UCSD-AML1 (cell line): ENCODE data around the gene ACIN1.

Source experiments
- DNase-seq: peaks from one replicate; lab custom pipeline; 2025; ENCODE audit not compliant: unreplicated experiment; lab: John Stamatoyannopoulos, UW

ACIN1 gene, protein sequence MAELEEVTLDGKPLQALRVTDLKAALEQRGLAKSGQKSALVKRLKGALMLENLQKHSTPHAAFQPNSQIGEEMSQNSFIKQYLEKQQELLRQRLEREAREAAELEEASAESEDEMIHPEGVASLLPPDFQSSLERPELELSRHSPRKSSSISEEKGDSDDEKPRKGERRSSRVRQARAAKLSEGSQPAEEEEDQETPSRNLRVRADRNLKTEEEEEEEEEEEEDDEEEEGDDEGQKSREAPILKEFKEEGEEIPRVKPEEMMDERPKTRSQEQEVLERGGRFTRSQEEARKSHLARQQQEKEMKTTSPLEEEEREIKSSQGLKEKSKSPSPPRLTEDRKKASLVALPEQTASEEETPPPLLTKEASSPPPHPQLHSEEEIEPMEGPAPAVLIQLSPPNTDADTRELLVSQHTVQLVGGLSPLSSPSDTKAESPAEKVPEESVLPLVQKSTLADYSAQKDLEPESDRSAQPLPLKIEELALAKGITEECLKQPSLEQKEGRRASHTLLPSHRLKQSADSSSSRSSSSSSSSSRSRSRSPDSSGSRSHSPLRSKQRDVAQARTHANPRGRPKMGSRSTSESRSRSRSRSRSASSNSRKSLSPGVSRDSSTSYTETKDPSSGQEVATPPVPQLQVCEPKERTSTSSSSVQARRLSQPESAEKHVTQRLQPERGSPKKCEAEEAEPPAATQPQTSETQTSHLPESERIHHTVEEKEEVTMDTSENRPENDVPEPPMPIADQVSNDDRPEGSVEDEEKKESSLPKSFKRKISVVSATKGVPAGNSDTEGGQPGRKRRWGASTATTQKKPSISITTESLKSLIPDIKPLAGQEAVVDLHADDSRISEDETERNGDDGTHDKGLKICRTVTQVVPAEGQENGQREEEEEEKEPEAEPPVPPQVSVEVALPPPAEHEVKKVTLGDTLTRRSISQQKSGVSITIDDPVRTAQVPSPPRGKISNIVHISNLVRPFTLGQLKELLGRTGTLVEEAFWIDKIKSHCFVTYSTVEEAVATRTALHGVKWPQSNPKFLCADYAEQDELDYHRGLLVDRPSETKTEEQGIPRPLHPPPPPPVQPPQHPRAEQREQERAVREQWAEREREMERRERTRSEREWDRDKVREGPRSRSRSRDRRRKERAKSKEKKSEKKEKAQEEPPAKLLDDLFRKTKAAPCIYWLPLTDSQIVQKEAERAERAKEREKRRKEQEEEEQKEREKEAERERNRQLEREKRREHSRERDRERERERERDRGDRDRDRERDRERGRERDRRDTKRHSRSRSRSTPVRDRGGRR

GRCh38 chr14:23094666-23095195, at the start of gene ACIN1:
Gene ACIN1, minus strand, starts transcription at chr14:23095136. Its CDS starts 24 bp downstream, at chr14:23095112.
- no peak for DNase-seq

DNA sequence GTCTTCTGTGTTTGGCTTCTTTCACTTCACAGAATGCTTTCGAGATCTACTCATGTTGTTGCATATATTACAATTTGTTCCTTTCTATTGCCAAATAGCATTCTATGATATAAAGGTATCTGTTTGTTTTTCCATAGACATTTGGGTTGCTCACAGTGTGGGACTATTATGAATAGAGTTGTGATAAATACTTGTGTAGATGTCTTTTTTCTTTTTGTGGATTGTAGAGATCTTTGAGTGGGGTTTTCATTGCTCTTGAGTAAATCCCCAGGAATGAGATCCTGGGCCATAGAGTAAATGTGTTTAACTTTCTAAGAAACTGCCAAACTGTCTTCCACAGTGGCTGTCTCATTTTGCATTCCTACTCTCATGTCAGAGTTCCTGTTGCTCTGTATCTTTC, 49.0 kb upstream of the ACIN1 start:
- no peak for DNase-seq

DNA sequence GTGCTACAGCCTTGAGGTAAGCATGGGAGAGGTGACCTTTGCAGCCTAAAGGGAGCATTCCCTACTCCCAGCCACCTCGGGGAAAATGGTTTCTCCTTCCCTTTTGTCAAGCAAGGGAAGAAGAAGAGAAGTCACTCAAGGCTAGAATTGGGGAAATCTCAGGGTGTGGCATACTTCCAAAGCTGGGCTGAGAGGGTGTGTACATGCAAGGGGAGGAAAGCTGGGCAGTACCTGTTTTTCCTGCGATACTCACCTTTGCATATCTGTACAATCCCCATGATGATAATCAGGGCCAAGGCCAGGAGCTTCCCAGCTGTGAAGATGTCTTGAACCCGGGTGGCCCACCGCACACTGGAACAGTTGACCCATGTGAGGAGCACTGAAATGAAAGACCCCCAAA, 47.9 kb upstream of the ACIN1 start:
- DNase-seq, result no peak

- DNase-seq, result no peak
Measured at GRCh38 chr14:23141706-23142444, 46.9 kb upstream of the ACIN1 start.

GRCh38 chr14:23140371-23140770, 45.4 kb upstream of the ACIN1 start:
- no peak for DNase-seq

DNA sequence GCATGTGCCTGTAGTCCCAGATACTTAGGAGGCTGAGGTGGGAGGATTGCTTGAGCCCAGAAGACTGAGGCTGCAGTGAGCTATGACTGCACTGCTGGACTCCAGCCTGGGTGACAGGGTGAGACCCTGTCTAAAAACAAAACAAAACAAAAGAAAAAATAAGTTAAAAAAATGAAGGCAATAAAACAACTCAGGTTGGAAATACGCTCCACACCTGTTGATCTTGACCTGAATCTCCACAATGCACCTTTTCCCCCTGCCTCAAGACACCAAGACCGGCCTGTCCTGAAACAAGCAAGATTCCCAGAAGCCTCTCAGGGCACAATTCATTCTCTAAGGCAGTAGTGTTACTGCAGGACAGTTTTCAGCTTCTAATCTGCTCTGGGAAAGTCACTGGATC, 44.9 kb upstream of the ACIN1 start:
- no peak for DNase-seq

DNA sequence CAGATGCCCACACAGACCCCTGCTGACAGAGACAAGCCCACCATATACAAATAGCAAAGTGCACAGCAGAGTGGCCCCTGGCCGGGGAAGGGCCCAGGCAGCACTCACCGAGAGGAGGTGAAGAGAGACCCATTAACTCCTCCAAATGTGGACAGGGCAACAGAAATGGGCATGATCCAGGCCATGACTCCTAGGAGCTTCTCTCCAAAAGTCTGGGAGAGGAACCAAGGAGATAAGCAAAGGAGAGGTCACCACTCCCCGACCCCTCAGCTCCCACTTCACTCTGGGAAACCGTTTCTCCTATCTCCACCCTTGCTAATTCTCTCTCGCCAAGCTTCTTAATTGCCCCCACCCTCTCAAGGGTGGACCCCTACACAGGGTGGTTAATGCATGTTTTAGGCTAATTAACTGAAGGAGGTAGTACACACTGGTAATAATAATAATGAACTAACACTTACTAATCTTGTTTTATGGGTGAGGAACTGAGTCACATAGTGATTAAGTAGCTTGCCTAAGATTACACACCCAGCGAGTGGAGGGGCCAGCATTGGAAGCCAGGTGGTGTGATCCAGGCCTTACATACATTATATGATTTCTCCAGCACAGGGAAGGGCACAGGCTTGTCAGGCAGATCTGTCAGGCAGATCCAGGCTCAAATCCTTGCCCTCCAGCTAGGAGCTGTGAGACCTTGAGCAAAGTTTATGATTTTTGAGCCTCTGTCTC, 43.0 kb upstream of the ACIN1 start:
- no peak for DNase-seq

GRCh38 chr14:23137192-23137812, 42.4 kb upstream of the ACIN1 start:
- no peak for DNase-seq

- no peak for DNase-seq
Measured at GRCh38 chr14:23136566-23137133, 41.7 kb upstream of the ACIN1 start.

DNA sequence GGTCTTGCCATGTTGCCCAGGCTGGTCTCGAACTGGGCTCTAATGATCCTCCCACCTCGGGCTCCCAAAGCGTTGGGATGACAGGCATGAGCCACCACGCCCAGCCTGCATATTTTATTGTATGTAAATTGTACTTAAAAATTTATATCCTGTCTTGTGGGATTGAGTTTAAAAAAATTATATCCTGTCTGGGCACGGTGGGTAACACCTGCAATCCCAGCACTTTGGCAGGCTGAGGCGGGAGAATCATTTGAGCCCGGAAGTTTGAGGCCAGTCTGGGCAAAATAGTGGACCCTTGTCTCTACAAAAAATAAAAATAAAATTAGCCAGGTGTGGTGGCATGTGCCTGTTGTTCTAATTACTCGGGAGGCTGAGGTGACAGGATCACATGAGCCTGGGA, 38.0 kb upstream of the ACIN1 start:
- no peak for DNase-seq

DNA sequence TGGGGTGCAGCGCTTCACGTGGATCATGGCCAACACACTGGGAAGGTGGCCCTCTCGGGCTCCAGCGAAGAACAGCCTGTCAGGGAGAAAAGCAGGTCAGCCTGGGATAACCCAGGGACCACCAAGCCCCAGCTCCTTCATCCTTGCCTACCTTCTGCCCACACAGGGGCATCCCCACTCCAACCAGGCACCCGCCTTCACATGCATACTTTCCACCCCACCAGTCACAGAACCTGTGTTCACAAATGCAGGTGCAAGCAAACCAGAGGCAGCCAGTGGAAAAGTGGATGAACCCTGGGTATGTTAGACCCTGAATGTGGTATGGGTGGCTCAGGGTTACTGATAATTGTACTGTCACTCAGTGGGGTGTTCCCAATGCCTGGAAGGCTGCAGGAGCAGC, 36.5 kb upstream of the ACIN1 start:
- no peak for DNase-seq

DNA sequence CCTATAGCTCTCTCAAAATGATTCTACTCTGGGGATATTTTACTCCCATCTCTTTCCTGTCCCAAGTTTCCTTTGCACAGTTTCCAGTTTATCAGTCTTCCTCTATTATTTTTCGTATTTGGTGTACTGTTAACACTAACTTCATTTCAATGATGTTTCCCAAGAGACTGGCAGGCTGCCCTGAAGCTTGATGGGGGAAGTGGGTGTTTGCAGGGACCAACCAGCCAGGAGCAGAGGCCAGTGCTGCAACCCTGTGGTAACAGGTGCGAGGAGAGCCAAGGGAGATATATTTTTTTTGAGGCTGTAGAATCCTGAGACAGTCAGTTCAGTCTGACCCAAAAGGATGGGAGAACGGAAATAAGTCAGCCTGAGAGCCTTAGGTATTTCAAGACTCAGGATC, 35.9 kb upstream of the ACIN1 start:
- no peak for DNase-seq

DNA sequence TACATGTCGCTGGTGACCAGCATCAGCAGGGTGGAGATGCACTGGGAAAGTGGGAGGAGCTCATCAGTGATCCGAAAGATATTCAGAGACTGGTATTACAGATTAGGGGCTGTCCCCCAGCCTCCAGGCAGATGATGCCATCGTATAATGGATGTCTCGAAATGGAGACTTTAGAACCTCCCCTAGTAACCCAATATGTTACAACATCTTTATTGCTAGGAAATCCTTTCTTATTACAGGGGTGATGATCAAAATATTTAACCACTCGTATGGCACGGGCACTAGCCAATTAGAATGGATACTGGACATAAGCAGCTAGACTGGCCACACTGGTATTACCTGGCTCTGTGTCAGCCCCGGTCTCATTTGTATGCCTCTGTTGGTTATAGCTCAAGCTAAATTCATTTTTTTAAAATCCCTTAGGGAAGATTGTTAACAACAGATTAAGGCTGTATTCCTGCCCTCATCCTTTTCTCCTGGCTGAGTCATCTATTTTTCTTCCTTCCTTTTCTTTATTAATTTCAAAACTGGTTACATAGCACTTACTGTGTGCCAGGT, 34.9 kb upstream of the ACIN1 start:
- no peak for DNase-seq

DNA sequence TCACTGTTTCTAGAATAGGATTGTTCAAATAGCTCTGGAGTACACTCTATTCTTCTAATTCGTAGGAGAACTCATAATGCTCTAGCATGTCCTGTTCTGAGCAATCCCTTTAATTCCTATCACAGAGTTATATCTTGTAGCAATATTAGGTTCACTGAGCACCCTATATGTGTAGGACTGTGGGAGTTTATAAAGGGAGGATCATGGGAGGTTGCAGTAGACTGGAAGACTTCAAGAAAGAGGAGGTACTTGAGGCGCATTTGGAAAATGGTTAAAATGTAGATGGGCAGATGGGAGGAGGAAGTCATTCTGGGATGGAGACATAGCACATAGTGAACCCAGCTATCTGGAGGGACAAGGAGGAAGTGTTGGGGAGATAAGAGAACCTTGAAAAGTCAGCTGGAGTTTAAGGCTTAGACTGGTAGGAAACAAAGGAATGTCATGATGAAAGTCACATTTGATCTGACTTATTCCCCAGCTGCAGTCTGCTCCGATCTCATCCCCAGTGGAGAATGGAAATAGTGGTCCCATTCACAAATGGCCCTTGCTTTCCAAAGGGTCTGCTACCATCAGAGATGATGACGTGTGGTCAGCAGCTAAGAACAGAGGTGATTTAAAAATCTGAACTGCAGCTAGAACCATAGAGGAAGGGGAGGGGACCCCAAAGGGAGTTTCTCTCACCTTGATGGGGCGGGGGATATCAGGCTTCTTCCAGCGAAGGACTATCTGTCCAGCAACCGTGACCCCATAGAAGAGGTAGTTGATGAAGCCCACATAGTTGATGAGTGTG, 34.2 kb upstream of the ACIN1 start:
- DNase-seq, result no peak

GRCh38 chr14:23127861-23128260, 32.9 kb upstream of the ACIN1 start:
- DNase-seq, result no peak

DNA sequence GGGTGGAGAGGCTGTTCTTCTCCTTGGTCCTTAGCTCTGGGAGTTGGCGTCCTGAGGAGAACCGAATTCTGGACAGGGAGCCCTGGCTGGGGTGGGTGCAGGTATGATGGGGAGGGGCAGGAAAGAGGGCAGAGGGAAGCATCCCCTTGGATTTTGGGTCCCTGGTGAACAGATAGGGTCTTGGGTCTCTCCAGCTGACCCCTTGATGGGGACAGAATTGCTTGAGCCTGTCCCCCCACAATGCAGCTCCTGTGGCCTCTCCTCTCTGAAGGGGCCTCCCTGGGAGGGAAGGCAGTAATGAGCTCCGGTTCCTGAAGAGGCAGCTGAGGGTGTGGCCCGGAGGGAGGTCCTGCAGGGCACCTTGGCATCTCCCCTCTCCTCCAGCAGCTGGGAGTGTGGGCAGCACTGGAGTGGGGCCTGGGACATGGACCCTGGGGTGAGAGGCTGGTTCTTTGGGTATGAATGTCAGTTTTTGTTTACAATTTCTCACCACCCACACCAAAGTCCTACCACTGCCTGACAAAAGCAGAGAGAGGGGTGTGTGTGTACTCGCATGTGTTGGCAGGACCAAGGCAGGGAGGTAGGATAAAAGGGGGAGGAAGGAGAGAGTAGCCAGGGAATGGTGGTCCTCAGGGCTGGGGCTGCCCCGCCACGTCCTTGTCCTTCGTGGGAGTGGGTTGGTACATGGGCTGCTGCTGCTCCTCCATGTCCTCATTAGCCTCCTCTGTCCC, 31.8 kb upstream of the ACIN1 start:
- DNase-seq, result no peak

DNA sequence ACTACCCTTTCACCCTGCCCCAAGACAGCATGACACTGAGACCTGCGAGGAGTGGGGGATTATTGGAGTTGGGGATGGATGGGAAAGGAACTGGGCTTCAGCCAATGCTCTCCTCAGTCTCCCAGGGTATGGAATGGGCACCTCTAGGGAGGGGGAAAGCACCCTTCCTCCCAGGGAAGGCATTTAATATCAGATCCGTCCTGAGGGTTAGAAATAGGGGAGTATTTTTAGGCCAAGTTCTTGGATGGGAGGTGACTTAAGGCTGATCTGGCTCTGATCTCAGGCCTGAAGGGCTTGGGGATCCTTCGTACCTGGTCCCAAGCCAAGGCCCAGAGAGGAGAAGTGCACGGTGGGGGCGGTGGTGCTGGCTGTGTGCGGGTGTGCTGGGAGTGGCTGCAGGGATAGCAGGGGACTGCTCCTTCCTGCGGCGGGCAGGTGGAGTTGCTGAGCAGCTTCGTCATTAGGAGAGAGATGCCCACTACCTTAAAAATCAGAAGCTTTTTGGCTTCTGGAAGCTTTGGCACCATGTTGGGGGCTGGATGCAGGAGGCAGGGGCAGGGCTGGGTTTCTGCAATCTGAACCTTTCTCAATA, 31.1 kb upstream of the ACIN1 start:
- no peak for DNase-seq
